Activated CD8-positive, alpha-beta memory T cell treated with anti-CD3 and anti-CD28 coated beads, Interleukin-2, amount 10 ng/mL, durations not matched to agents 7 days and 5 days (primary cell): ENCODE data around the gene CD48. TPM values are rescaled to one million over a fixed set of nuclear protein-coding genes. Genes with fewer than 3 reads are reported as not detected.
A peak's percentile ranks its signal among the peaks of the same experiment; 100 is the strongest.

Experiments used
- ATAC-seq: fragments of 150-1000 bp; cut with Tn5 transposase; one replicate; pipeline ENCODE4 v1.10.0; 2021; ENCODE audit warnings: moderate library complexity
- CTCF ChIA-PET: fragments of 350-600 bp; sonication (Branson Sonifier 250); formaldehyde crosslinking; loops from one replicate; lab custom pipeline; 2021; ENCODE audit warnings: antibody characterized with exemption; lab: Charles Lee
- DNase-seq: peaks from one replicate; pipeline ENCODE4 v3.0.0-alpha.2; 2020
- H3K27ac Mint-ChIP-seq: one replicate; pipeline ENCODE4 v1.8.0; 2021; ENCODE audit warnings: mild to moderate bottlenecking, mixed read lengths
- H3K27me3 Mint-ChIP-seq: one replicate; pipeline ENCODE4 v1.8.0; 2021; ENCODE audit warnings: mixed read lengths
- H3K36me3 Mint-ChIP-seq: one replicate; pipeline ENCODE4 v1.8.0; 2021; ENCODE audit warnings: mild to moderate bottlenecking, mixed read lengths
- H3K4me1 Mint-ChIP-seq: one replicate; pipeline ENCODE4 v1.8.0; 2021; ENCODE audit warnings: mixed read lengths
- H3K4me3 Mint-ChIP-seq: one replicate; pipeline ENCODE4 v1.8.0; 2021; ENCODE audit warnings: mild to moderate bottlenecking, moderate library complexity, mixed read lengths
- H3K9me3 Mint-ChIP-seq: one replicate; pipeline ENCODE4 v1.8.0; 2022; ENCODE audit warnings: low read depth, mixed read lengths
- total RNA-seq, 2 experiments: library from RNA; stranded (reverse); gene quantifications; one replicate each; pipeline ENCODE4 v1.2.3, GENCODE V29; 2021

The CD48 gene
- total RNA-seq, 2 experiments from 2014 or later = 304 to 332 TPM

DNA sequence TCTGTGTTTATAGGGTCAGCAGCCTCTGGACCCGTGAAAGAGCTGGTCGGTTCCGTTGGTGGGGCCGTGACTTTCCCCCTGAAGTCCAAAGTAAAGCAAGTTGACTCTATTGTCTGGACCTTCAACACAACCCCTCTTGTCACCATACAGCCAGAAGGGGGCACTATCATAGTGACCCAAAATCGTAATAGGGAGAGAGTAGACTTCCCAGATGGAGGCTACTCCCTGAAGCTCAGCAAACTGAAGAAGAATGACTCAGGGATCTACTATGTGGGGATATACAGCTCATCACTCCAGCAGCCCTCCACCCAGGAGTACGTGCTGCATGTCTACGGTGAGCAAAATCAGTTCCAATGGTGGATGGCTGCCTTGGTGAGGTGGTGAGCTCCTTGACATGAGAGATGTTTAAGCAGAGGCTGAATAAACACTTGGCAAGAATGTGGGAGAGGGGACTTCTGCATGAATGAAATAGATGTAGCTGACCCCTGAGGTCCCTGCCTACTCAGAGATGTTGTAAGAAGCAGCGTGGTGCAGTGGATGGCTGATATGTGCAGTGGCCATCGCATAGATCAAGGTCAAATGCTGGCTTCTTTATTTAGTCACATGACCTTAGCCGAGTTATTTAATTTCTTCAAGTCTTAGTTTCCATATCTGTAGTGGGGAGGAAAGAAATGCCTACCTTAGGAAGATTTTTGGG lies 36.7 kb upstream of the CD48 start:
- DNase-seq = no peak
- ATAC-seq = no peak
- no peaks in the 10 kb centered on the region for H3K27me3 Mint-ChIP-seq
- CTCF ChIA-PET = interaction anchor here (0.8 to 7.6 kb wide), 15 partner anchors 7 to 242 kb away, joined by 3 to 70 read pairs (median 4); partner anchors contain the start of gene SLAMF7
- H3K4me3 Mint-ChIP-seq = no peak overlapping the region
- H3K36me3 Mint-ChIP-seq = peaks cover 75% of the 10 kb centered on the region
- no peaks in the 10 kb centered on the region for H3K9me3 Mint-ChIP-seq
- peaks cover 93% of the 10 kb centered on the region for H3K4me1 Mint-ChIP-seq
- peak overlapping the region; percentile 3 for H3K27ac Mint-ChIP-seq

DNA sequence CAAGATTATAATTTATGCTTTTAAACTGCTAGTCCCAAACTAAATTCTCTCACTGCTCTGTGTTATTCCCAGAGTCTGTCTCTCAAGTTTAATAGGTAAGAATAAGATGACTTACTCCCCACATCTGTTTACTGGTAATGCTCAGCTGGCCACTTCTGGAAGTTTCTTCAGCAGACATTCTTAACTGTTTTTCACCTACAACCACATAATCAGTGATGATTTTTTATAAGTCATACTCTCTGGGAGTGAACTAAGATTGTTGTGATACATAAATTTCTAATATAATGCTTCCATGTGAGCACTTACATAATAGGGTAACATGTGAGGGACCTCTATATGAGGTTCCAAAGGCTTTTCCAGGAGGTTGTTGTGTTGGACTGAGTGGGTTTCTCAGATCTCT lies 36.1 kb upstream of the CD48 start:
- H3K36me3 Mint-ChIP-seq = peaks cover 73% of the 10 kb centered on the region

DNA sequence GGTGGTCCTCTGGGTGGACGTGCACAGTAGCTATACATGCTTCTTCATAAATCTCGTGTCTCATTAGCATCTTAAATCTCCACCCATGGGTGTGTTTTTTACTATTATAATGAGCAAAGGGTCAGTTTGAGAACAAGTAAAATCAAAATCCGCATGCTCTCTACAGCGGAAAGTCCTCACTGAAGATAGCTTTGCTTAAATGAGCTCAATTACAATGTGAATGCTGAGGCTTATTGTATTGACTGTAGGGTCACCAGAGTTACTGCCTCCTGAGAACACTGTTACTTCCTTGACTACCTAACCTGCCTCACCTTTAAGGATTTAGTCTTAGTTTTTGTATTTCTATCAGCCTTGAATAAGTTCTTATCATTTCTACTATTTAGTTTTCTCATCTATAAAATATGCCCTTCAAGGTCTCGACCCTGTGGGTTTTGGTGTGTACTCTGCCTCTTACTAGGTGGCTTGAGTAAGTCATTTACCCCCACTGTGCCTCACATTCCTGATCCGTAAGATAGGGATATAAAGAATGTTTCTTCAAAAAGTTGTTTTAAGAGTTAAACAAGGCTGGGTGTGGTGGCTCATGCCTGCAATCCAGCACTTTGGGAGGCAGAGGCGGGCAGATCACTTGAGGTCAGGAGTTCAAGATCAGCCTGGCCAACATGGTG lies 35.3 kb upstream of the CD48 start:
- Mint-ChIP-seq H3K4me1 (peaks cover 93% of the 10 kb centered on the region), H3K36me3 (peaks cover 72% of the 10 kb centered on the region), H3K27ac (peak overlapping the region; percentile 14), H3K9me3 (no peaks in the 10 kb centered on the region), H3K27me3 (no peaks in the 10 kb centered on the region), H3K4me3 (no peak overlapping the region)
- ATAC-seq = no peak
- no peak for DNase-seq
- CTCF ChIA-PET = interaction anchor here (1.1 to 7.6 kb wide), 10 partner anchors 8 to 243 kb away, joined by 3 to 70 read pairs (median 8); partner anchors contain the start of gene SLAMF7

More for the DNA sequence above, 36.1 kb upstream of the CD48 start:
- no peaks in the 10 kb centered on the region for H3K9me3 Mint-ChIP-seq
- peaks cover 93% of the 10 kb centered on the region for H3K4me1 Mint-ChIP-seq
- CTCF ChIA-PET = interaction anchor here (0.8 to 7.6 kb wide), 12 partner anchors 8 to 243 kb away, joined by 3 to 70 read pairs (median 6); partner anchors contain the start of gene SLAMF7
- H3K27ac Mint-ChIP-seq = peak overlapping the region; percentile 60
- DNase-seq (no peak), ATAC-seq (no peak)
- no peaks in the 10 kb centered on the region for H3K27me3 Mint-ChIP-seq
- no peak overlapping the region for H3K4me3 Mint-ChIP-seq

DNA sequence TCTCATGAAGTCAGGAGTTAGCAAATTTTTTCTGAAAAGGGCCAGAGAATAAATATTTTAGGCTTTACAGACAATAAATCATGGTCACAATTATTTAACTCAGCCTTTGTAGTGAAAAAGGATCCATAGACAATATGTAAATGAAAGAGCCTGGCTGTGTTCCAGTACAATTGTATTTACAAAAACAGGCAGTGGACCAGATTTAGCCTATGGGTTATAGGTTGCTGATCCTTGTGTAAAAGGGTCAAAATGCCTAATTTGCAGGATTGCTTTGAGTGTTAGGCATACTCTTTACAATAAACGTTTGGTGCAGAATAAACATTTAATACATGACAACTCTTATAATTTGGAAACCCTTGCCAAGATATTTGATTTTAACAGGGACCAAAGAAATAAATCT lies 33.9 kb upstream of the CD48 start:
- peaks cover 66% of the 10 kb centered on the region for H3K36me3 Mint-ChIP-seq
- H3K4me3 Mint-ChIP-seq = peak overlapping the region; percentile 82
- ATAC-seq (no peak), DNase-seq (no peak)
- no peaks in the 10 kb centered on the region for H3K9me3 Mint-ChIP-seq
- CTCF ChIA-PET = interaction anchor here (1.5 to 8.3 kb wide), 8 partner anchors 10 to 64 kb away, joined by 3 to 95 read pairs (median 8); no protein-coding TSS in a partner anchor
- peak overlapping the region; percentile 86 for H3K27ac Mint-ChIP-seq
- H3K27me3 Mint-ChIP-seq = no peaks in the 10 kb centered on the region
- peaks cover 94% of the 10 kb centered on the region for H3K4me1 Mint-ChIP-seq

DNA sequence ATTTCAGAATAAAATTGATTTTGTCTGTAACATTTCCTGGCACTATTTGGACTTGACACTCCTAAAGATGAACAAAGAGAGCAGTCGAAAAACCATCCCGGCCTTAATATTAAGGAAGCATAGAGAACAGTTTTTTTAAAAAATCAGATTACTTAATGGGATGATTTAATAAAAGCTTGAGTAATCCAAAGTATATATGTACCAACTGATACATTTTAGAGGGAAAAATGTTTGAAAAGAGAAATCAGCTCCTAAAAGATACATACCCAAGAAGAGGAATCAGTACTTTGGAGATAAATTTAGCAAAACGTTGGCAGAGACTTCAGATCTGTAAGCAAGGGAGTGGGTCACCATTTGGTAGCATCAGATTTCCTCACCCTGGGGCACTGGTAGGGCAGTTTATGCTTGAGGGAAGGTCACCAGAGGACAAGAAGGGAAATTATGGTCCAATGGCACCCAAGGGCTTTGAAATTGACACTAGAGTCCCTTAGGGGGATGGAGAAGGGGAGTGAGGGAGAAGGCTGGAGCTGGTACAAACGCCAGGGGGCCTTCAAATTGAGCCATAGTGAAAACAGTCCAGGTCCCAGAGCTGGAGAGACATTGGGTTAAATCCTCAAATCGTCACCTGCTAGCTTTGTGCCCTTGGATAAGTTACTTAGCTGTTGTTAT lies 33.4 kb upstream of the CD48 start:
- H3K27ac Mint-ChIP-seq = peak overlapping the region; percentile 86
- no peaks in the 10 kb centered on the region for H3K9me3 Mint-ChIP-seq
- H3K27me3 Mint-ChIP-seq = no peaks in the 10 kb centered on the region
- H3K4me1 Mint-ChIP-seq = peaks cover 94% of the 10 kb centered on the region
- CTCF ChIA-PET = interaction anchor here (1.1 to 8.3 kb wide), 12 partner anchors 8 to 69 kb away, joined by 3 to 95 read pairs (median 7); no protein-coding TSS in a partner anchor
- ATAC-seq (no peak), DNase-seq (no peak)
- peaks cover 60% of the 10 kb centered on the region for H3K36me3 Mint-ChIP-seq
- peak overlapping the region; percentile 82 for H3K4me3 Mint-ChIP-seq

DNA sequence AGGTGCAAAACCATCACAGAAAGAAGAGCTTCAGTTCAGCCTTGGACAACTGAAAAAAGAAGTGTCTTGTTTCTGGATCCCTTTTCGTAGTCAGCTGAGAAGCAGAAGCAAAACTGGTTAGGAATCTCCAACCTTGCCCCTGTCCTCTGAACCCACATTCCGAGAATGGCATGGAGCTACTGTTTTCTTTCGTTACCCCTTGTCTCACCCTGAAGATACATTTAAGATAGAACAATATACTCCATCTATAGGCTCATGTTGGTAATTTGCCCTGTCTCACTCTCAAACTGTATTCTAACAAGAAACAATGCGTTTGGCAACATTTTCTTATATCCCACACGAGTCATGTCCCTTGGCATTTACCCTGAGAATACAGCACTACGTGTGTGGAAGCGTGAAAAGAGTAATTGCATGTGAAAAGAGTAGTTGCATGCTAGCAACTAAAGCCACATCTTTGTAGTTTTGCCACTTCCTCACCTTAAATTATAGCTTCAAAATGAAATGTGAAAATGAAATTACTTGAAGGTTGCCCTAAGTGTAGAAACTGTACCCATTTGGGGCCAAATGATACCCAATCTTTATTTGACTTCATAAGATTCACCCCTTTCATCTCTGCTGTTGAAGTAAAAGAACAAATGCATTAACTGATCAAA lies 32.7 kb upstream of the CD48 start:
- Mint-ChIP-seq H3K4me3 (peak overlapping the region; percentile 82), H3K36me3 (peaks cover 56% of the 10 kb centered on the region), H3K27me3 (no peaks in the 10 kb centered on the region), H3K4me1 (peaks cover 94% of the 10 kb centered on the region), H3K27ac (peak overlapping the region; percentile 86), H3K9me3 (no peaks in the 10 kb centered on the region)
- DNase-seq (peak; percentile 54), ATAC-seq (peak; percentile 46)
- CTCF ChIA-PET = interaction anchor here (0.6 to 8.3 kb wide), 17 partner anchors 9 to 448 kb away, joined by 3 to 95 read pairs (median 5); no protein-coding TSS in a partner anchor

DNA sequence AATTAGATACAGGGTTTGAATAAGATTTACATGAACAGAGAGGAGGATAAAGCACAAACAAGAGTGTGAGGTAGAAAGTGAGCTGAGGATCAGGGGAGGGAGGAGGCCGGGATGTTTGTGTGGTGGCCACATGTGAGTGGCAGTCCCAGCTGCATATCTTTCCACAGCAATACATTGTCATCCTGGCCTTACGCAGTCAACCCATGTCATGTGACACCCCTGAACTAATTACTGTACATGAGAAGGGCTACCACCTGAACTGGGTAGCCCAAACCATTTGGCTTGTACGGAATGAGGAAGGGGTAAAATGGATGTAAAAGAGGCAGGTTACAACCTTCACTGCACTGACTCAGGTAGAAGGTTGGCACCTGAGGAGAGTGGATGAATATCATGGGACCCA lies 31.6 kb upstream of the CD48 start:
- no peaks in the 10 kb centered on the region for H3K27me3 Mint-ChIP-seq
- H3K36me3 Mint-ChIP-seq = peaks cover 47% of the 10 kb centered on the region
- peak overlapping the region; percentile 82 for H3K4me3 Mint-ChIP-seq
- H3K4me1 Mint-ChIP-seq = peaks cover 93% of the 10 kb centered on the region
- CTCF ChIA-PET = interaction anchor here (1.1 to 8.3 kb wide), 5 partner anchors 10 to 24 kb away, joined by 3 to 95 read pairs (median 14); no protein-coding TSS in a partner anchor
- H3K9me3 Mint-ChIP-seq = no peaks in the 10 kb centered on the region
- ATAC-seq = peak; percentile 37
- H3K27ac Mint-ChIP-seq = peak overlapping the region; percentile 86
- peak; percentile 67 for DNase-seq

DNA sequence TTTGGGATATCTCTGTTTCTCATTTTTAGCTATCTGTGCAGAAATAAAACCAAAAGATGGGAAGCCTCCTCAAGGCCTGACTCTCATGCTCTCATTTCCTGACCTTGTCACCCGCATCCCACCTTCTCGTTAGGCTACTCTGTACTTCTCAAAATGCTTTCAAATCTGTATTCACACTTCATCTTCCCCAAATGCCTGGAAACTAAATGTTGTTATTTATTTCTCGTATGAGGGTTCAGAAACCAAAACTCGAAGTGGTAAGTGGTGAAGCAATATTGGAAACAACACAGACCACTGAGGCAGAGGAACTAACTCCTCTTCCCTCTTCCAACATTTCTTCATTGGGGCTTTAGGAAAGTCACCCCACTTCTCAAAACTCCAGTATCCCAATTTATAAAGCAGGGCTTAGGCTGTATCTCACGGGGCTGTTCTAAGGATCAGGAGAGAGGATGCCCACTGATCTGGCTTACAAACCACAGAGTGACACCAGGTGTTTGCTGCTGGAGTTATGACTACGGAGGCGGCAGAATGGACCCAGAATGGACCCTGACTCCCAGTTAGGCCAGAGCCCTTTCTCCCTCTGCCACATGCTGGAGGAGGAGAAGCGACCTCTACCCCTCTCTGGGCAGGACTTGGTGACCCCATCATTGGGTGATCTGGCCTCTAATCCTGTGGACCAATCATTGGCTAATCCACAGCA lies 31.0 kb upstream of the CD48 start:
- H3K4me3 Mint-ChIP-seq = peak overlapping the region; percentile 82
- DNase-seq = peak; percentile 59
- CTCF ChIA-PET = interaction anchor here (1.1 to 8.3 kb wide), 5 partner anchors 12 to 58 kb away, joined by 3 to 95 read pairs (median 14); no protein-coding TSS in a partner anchor
- H3K27me3 Mint-ChIP-seq = no peaks in the 10 kb centered on the region
- ATAC-seq = no peak
- peaks cover 91% of the 10 kb centered on the region for H3K4me1 Mint-ChIP-seq
- H3K27ac Mint-ChIP-seq = peak overlapping the region; percentile 86
- no peaks in the 10 kb centered on the region for H3K9me3 Mint-ChIP-seq
- H3K36me3 Mint-ChIP-seq = peaks cover 44% of the 10 kb centered on the region

DNA sequence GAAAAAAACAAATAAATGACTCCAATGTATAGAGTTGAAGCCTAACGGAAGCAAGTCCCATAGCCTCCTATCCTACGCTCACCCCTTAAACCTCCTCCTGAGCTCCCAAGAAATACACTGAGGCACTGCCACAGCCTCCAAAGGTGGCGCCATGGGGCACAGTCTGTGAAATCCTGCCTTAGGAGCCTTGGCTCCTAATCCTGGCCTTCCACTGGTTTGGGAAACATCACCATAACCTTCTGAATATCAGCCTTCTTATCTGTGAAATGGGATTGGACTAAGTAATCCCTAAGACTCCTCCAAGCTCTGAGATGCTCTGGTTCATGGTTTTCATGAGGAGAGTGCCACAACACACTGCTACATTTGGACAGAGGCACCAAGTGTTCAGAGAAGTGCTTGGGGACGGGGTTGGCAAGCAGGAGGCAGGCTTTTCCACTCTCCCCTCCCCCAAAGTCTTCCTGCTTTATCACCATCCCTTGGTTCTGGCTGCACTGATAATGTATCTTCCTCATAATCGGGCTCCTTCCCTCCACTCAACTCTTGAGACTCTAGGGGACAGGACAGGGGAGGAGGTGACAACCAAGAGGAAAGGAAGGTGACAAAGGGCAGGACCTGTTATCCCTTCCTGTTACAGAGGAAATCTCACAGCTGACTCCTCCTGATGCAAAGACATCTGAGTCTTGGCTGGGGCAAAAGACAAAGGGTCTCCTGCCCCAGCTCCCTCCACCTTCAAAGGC lies 30.2 kb upstream of the CD48 start:
- CTCF ChIA-PET = interaction anchor here (1.0 to 8.3 kb wide), 5 partner anchors 14 to 59 kb away, joined by 3 to 95 read pairs (median 11); no protein-coding TSS in a partner anchor
- ATAC-seq (no peak), DNase-seq (no peak)
- Mint-ChIP-seq H3K36me3 (peaks cover 45% of the 10 kb centered on the region), H3K4me3 (peak overlapping the region; percentile 82), H3K27me3 (no peaks in the 10 kb centered on the region), H3K9me3 (peaks cover 3% of the 10 kb centered on the region), H3K4me1 (peaks cover 87% of the 10 kb centered on the region), H3K27ac (peak overlapping the region; percentile 86)

DNA sequence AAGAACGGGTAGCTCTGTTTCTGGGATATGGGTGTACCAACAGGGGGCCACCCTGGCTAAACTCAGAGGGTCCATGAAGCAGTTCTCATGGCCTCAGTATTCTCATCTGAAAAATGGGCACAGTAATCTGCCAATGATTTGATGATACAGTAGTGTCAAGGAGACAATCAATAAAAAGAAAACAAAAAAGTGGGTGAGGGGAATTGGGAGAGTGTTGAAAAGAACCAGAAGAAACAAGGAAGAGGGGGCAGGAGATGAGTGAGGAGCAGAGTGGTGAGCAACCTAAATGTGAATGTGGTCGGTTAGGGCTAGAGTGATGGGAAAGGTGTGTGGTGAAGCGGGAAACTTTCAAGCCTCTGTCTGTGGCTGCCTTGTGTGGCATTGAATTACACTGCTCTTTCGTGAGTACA lies 29.5 kb upstream of the CD48 start:
- ATAC-seq (peak; percentile 20), DNase-seq (peak; percentile 66)
- Mint-ChIP-seq H3K27ac (peak overlapping the region; percentile 86), H3K4me1 (peaks cover 80% of the 10 kb centered on the region), H3K9me3 (peaks cover 6% of the 10 kb centered on the region), H3K36me3 (peaks cover 46% of the 10 kb centered on the region), H3K27me3 (no peaks in the 10 kb centered on the region), H3K4me3 (peak overlapping the region; percentile 82)
- CTCF ChIA-PET = interaction anchor here (0.6 to 8.3 kb wide), 7 partner anchors 15 to 65 kb away, joined by 3 to 95 read pairs (median 10); no protein-coding TSS in a partner anchor

DNA sequence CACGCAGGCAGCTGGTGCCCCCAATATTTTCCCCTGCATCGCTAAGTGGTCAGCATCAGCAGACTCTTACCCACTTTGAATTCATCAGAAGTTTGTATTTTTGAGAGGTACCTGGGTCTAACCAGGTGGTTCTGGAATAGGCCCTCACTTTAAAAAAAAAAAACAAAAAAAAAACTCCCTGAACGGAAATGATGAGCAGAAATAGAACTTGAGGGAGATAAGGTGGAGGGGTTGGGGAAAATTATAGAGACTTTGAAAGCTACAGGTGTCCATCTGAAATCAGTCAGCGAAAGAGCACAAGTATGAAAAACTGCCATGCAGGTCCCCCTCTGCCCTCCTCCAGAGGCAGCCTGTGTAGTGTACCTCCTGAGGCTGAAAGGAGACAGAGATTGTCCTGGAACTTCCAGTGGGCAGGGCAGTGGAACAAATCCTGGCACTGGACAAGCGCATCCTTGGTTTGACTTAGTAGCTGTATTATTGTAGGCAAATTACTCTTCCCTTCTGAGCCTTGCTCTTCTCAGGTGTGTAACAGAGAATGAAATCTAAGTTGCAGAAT lies 28.6 kb upstream of the CD48 start:
- peak overlapping the region; percentile 82 for H3K4me3 Mint-ChIP-seq
- H3K27ac Mint-ChIP-seq = peak overlapping the region; percentile 86
- DNase-seq = no peak
- peak; percentile 6 for ATAC-seq
- H3K4me1 Mint-ChIP-seq = peaks cover 72% of the 10 kb centered on the region
- CTCF ChIA-PET = interaction anchor here (0.6 to 8.3 kb wide), 8 partner anchors 8 to 64 kb away, joined by 3 to 95 read pairs (median 10); no protein-coding TSS in a partner anchor
- H3K27me3 Mint-ChIP-seq = no peaks in the 10 kb centered on the region
- H3K36me3 Mint-ChIP-seq = peaks cover 51% of the 10 kb centered on the region
- H3K9me3 Mint-ChIP-seq = peaks cover 10% of the 10 kb centered on the region
